ENCODE measurements around the gene ZNF444. TPM values are rescaled to one million over a fixed set of nuclear protein-coding genes. Genes with fewer than 3 reads are reported as not detected.
A peak's percentile ranks its signal among the peaks of the same experiment; 100 is the strongest.

ZNF444 gene
- total and polyA plus RNA-seq, 9 of the 15 experiments (the other 6 are each of a cell fraction or from before 2014, with no cell fraction given): 0.39 to 40.0 (median 6.9) TPM

- TSS peak; percentile 48 for BruUV-seq (replicated peaks)
- WGBS (ENCODE audit: insufficient coverage, low coverage, missing lambda C conversion rate): 81% methylated on average over 17 of the region's 17 CpGs
- TF ChIP-seq CCNT2 (IDR thresholded peaks at IDR 0.05; ENCODE audit: borderline replicate concordance, extremely low read depth, insufficient read length, low read depth, low read length) (no peak), NFIX (CRISPR knock-in tag; IDR thresholded peaks at IDR 0.05; ENCODE audit: low read depth) (no peak), SAFB (IDR thresholded peaks at IDR 0.05; ENCODE audit: borderline replicate concordance, low read depth, low read length) (no peak), DPF2 (IDR thresholded peaks at IDR 0.05) (no peak), ZNF224 (CRISPR knock-in tag; IDR thresholded peaks at IDR 0.05) (no peak), SNRNP70 (optimal IDR thresholded peaks at IDR 0.05; ENCODE audit: low read depth, low read length) (no peak), TRIM24 (IDR thresholded peaks at IDR 0.05) (no peak), HNRNPK (IDR thresholded peaks at IDR 0.05; ENCODE audit: low read depth, low read length, poor library complexity, severe bottlenecking) (no peak), SP2 (IDR thresholded peaks at IDR 0.05; ENCODE audit: extremely low read depth, low read depth, low read length, poor library complexity, severe bottlenecking) (no peak), SMARCE1 (IDR thresholded peaks at IDR 0.05) (no peak), ZNF133 (CRISPR knock-in tag; IDR thresholded peaks at IDR 0.05) (no peak), POLR2A (conservative IDR thresholded peaks at IDR 0.05) (no peak), PURB (CRISPR knock-in tag; IDR thresholded peaks at IDR 0.05; ENCODE audit: low read depth) (no peak), ASH1L (IDR thresholded peaks at IDR 0.05; ENCODE audit: borderline replicate concordance, low read depth, partially characterized antibody) (no peak), RHOXF2B (CRISPR knock-in tag; conservative IDR thresholded peaks at IDR 0.05) (no peak), RBFOX2 (IDR thresholded peaks at IDR 0.05; ENCODE audit: low read depth, low read length) (no peak), HDAC6 (IDR thresholded peaks at IDR 0.05; ENCODE audit: low read depth, low read length) (no peak), ZNF347 (CRISPR knock-in tag; IDR thresholded peaks at IDR 0.05; ENCODE audit: low read depth) (no peak), ZNF586 (CRISPR knock-in tag; conservative IDR thresholded peaks at IDR 0.05) (no peak)
- Histone ChIP-seq H2AFZ (ENCODE audit: low read depth, low read length) (peak overlapping the region; percentile 47; the same call in 1 of the 2 replicates), H3K27ac (ENCODE audit: extremely low read depth, low read depth, low read length) (peak overlapping the region; percentile 12; the same call in 1 of the 3 replicates), H3K27me3 (ENCODE audit: control insufficient read depth in 2 of 2, insufficient read depth in 2 of 2, low read length in 2 of 2) (no peaks in the 10 kb centered on the region), H3K4me2 (ENCODE audit: insufficient read depth, low read length) (peak overlapping the region; percentile 81), H3K9me3 (replicated peaks; ENCODE audit: control insufficient read depth, insufficient read depth, low read depth, low read length) (no peaks in the 10 kb centered on the region), H3K9ac (ENCODE audit: insufficient read depth in 1 of 2, low read depth in 2 of 2, low read length in 2 of 2) (peak overlapping the region; percentile 12 to 32; a peak in 2 of 4 replicates), H3K9me1 (ENCODE audit: control insufficient read depth, insufficient read depth, low read length) (no peaks in the 10 kb centered on the region), H3K4me1 (replicated peaks in 1 of 2; ENCODE audit: control insufficient read depth in 2 of 2, insufficient read depth in 2 of 2, low read length in 2 of 2) (peaks cover 11 to 18% of the 10 kb centered on the region in 2 experiments), H3K36me3 (ENCODE audit: control insufficient read depth, insufficient read depth, low read length) (peaks cover 7% of the 10 kb centered on the region; the same call in 2 of the 3 replicates), H3K4me3 (peak overlapping the region; percentile 67), H3K79me2 (ENCODE audit: control insufficient read depth, insufficient read depth, low read length) (peaks cover 41% of the 10 kb centered on the region), H4K20me1 (replicated peaks; ENCODE audit: control insufficient read depth, insufficient read depth, low read length) (no peaks in the 10 kb centered on the region)
- in situ Hi-C loops (cut with MboI) (loop anchor here (25.0 kb wide), 1 partner anchor 980 kb away; the partner anchor contains the start of genes DNAAF3 and TNNI3), intact Hi-C loops (cut with micrococcal nuclease) (no loop called here)
- no peak for DNase-seq (ENCODE audit: extremely low read depth in 1 of 4, low spot score in 3 of 4)
- no peak for ATAC-seq
- no peak for FAIRE-seq
- ChIA-PET POLR2A (interaction anchor here (1.3 kb wide), 1 partner anchor 21 kb away, joined by 4 read pairs; the partner anchor contains the start of gene ZNF787), CTCF (ENCODE audit: low intra/inter-chr PET ratio) (no interaction called here)
Measured at GRCh38 chr19:56142087-56142787, 1.1 kb downstream of the ZNF444 start.
